ENCODE data around the gene CPEB1. TPM values are rescaled to one million over a fixed set of nuclear protein-coding genes. Genes with fewer than 3 reads are reported as not detected.

The CPEB1 gene
- 2.4 TPM for total RNA-seq

DNA sequence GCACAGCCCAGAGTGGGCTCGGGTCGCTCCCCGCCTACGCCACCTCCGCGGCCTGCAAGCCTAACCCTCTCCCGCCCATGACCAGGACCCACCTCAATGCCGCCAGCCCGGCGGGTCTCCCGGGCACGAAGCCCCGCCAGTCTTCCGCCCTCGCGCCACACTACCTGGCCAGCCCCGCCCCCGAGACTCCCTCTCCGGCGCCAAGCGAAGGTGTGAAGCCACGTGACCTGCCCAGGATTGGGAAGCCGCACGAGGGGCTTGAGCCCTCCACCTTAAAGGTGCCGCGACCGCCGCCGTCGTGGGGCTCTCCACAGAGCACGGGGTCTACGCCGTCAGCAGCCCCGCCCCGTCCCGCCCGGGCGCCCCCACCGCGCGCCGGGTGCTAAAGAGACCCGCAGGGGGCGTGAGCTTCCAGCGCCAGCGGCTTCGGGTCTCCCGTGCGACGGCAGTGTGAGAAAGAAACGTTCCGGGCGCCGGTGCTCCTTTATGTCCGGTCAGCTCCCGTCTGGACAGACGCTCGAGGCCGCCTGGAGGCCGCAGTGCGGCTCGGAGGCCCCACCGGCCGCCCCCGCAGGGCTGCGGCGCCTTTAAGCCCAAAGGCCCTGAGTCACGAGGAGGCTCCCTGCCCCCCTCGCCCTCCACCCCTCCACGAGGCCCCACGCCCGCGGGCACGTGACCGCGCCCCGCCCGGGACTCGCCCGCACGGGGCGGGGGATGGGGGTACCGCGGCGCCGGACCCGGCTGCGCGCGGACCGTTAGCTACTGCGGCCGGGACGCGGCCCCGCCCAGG, at the start of gene CPEB1:
Gene CPEB1 (minus strand): TSS at position 319 of the 790 bp plus-strand sequence. CDS start 18,904 bp downstream, outside the sequence.
- peaks cover 8 to 12% of the 10 kb centered on the region in 2 donors for H3K4me1 ChIP-seq
- no peaks in the 10 kb centered on the region for H3K9me3 ChIP-seq
- H3K4me3 ChIP-seq: peak within 1 kb of the TSS; percentile 66 to 78
- H3K36me3 ChIP-seq: no peaks in the 10 kb centered on the region
- peak within 1 kb of the TSS; percentile 33 to 54 for H3K27ac ChIP-seq
- intact Hi-C loops (cut with DNase I): loop anchor here (1.0 to 10.0 kb wide), 4 partner anchors 104 to 338 kb away; partner anchors contain the start of genes RAMAC and RPS17
- H3K27me3 ChIP-seq: no peaks in the 10 kb centered on the region
- DNase-seq (ENCODE audit: low spot score in 2 of 2): peak in 1 of 2 donors; percentile 72
- TF ChIP-seq, protein P1, sequence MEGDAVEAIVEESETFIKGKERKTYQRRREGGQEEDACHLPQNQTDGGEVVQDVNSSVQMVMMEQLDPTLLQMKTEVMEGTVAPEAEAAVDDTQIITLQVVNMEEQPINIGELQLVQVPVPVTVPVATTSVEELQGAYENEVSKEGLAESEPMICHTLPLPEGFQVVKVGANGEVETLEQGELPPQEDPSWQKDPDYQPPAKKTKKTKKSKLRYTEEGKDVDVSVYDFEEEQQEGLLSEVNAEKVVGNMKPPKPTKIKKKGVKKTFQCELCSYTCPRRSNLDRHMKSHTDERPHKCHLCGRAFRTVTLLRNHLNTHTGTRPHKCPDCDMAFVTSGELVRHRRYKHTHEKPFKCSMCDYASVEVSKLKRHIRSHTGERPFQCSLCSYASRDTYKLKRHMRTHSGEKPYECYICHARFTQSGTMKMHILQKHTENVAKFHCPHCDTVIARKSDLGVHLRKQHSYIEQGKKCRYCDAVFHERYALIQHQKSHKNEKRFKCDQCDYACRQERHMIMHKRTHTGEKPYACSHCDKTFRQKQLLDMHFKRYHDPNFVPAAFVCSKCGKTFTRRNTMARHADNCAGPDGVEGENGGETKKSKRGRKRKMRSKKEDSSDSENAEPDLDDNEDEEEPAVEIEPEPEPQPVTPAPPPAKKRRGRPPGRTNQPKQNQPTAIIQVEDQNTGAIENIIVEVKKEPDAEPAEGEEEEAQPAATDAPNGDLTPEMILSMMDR (IDR thresholded peaks at IDR 0.05): peak in 2 of 3 experiments; percentile 4 to 9

DNA sequence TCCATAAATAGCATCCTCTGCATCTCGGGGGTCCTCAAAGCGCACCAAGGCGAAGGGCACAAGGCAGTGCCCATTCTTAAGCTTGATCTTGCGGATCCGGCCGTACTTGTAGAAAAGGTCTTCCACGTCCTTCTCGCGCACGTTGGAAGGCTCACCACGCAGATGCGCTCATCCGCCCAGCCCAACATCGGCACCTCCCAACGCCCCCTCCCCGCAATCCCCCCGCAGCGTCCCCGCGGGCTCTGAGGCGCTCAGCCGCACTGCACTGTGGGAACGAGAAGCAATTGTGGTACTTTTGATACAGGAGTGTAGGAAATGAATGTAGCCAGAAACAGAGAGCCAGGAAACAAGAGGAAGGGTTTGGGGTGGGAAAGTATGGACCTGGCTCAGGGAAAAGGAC, 45.0 kb upstream of the CPEB1 start:
- Histone ChIP-seq H3K4me3 (no peak overlapping the region), H3K27ac (no peak overlapping the region), H3K27me3 (no peaks in the 10 kb centered on the region), H3K9me3 (no peaks in the 10 kb centered on the region), H3K4me1 (no peaks in the 10 kb centered on the region), H3K36me3 (no peaks in the 10 kb centered on the region)
- TF ChIP-seq, protein P1 (IDR thresholded peaks at IDR 0.05): no peak
- DNase-seq (ENCODE audit: low spot score in 2 of 2): no peak
- intact Hi-C loops (cut with DNase I): no loop called here

DNA sequence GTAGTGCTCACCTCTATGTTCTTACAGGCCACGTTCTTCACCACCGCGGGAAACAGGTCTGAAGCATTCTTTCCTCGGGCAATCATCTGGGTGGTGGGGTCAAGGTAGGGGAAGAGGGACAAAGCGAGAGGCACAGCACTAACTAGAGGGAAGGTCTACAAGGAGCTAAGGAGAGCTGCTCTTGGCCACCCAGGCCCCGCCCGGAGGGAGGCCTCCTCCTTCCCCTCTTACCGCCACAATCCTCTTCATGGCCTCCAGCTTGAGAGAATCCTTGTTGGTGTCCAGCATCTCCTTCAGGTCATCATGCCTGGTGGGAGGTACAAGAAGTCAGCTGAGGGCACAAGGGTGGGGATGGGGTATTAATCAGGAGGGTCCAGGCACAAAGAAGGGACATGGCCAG, 42.0 kb upstream of the CPEB1 start:
- intact Hi-C loops (cut with DNase I): no loop called here
- Histone ChIP-seq H3K4me1 (no peaks in the 10 kb centered on the region), H3K9me3 (no peaks in the 10 kb centered on the region), H3K27me3 (no peaks in the 10 kb centered on the region), H3K27ac (no peak overlapping the region), H3K36me3 (no peaks in the 10 kb centered on the region), H3K4me3 (no peak overlapping the region)
- TF ChIP-seq, protein P1 (IDR thresholded peaks at IDR 0.05): no peak
- no peak for DNase-seq (ENCODE audit: low spot score in 2 of 2)

DNA sequence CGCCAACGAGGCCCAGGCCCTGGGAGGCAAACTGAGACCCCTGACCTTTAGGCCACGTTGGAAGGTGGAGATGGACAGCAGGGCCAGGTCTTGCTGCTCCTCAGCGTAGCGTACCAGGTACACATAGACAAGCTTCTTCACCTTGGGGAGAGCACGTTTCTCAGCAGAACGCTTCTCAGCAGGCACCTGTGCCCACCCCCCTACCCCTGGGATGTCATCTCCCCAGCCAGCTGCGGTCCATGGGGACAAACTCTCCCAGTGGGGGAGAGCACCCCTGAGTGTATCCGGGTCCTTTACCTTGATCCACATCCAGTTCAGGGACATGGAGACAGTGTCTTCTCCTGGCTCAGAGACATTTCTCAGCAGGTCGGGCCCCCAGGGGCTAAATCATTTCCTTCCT, 41.5 kb upstream of the CPEB1 start:
- H3K4me1 ChIP-seq: no peaks in the 10 kb centered on the region
- H3K36me3 ChIP-seq: no peaks in the 10 kb centered on the region
- intact Hi-C loops (cut with DNase I): no loop called here
- no peak overlapping the region for H3K27ac ChIP-seq
- H3K27me3 ChIP-seq: no peaks in the 10 kb centered on the region
- H3K9me3 ChIP-seq: no peaks in the 10 kb centered on the region
- H3K4me3 ChIP-seq: no peak overlapping the region
- DNase-seq (ENCODE audit: low spot score in 2 of 2): no peak
- TF ChIP-seq, protein P1 (IDR thresholded peaks at IDR 0.05): no peak

DNA sequence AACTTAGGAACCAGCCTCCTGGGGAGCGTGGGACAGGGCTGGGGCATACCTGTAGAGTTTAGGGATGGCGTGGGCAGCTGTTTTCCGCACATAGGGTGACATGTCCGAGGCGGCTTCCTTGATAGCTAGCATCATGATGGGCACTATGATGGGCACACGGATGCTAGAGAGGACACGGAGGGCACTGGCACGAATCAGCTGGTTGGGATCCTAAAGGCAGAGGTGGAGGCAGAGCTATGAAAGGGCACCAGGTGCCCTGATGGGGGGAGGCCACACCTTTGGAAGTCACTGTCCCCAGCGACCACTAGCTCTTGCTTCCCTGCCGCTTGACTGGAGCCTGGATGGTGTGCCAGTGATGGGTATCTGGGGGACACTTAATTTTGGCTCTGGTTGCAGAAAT, 34.2 kb upstream of the CPEB1 start:
- intact Hi-C loops (cut with DNase I): no loop called here
- Histone ChIP-seq H3K27me3 (no peaks in the 10 kb centered on the region), H3K4me3 (no peak overlapping the region), H3K9me3 (no peaks in the 10 kb centered on the region), H3K36me3 (no peaks in the 10 kb centered on the region), H3K4me1 (no peaks in the 10 kb centered on the region), H3K27ac (no peak overlapping the region)
- no peak for DNase-seq (ENCODE audit: low spot score in 2 of 2)
- TF ChIP-seq, protein P1 (IDR thresholded peaks at IDR 0.05): no peak

Data from ascending aorta (tissue), 2 donors.